Measurements from ENCODE around the gene EPN2.

Gene EPN2

DNA sequence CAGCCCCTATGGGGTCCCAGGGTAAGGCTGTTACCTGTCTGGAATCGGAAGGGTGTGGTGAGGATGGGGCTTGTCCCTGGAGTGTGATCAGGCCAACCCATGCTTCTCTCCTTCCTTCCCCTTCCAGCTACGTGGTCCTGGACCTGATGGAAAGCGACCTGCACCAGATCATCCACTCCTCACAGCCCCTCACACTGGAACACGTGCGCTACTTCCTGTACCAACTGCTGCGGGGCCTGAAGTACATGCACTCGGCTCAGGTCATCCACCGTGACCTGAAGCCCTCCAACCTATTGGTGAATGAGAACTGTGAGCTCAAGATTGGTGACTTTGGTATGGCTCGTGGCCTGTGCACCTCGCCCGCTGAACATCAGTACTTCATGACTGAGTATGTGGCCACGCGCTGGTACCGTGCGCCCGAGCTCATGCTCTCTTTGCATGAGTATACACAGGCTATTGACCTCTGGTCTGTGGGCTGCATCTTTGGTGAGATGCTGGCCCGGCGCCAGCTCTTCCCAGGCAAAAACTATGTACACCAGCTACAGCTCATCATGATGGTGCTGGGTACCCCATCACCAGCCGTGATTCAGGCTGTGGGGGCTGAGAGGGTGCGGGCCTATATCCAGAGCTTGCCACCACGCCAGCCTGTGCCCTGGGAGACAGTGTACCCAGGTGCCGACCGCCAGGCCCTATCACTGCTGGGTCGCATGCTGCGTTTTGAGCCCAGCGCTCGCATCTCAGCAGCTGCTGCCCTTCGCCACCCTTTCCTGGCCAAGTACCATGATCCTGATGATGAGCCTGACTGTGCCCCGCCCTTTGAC lies 143.5 kb downstream of the EPN2 start:
- no peak overlapping the region for H3K9ac ChIP-seq (ENCODE audit: low read length)
- no peak overlapping the region for H3K4me2 ChIP-seq (ENCODE audit: low read depth, low read length, poor library complexity, severe bottlenecking)
- no peaks in the 10 kb centered on the region for H4K20me1 ChIP-seq (ENCODE audit: low read depth, low read length)
- H2AFZ ChIP-seq (ENCODE audit: low read depth, low read length, severe bottlenecking): no peak overlapping the region
- H3K36me3 ChIP-seq (ENCODE audit: low read length): no peaks in the 10 kb centered on the region
- H3K79me2 ChIP-seq (ENCODE audit: insufficient read depth, low read length): peaks cover 5% of the 10 kb centered on the region; the same call in 1 of the 2 replicates
- H3K4me3 ChIP-seq (ENCODE audit: insufficient read depth, low read length, poor library complexity, severe bottlenecking): no peak overlapping the region
- TF ChIP-seq, protein P1, sequence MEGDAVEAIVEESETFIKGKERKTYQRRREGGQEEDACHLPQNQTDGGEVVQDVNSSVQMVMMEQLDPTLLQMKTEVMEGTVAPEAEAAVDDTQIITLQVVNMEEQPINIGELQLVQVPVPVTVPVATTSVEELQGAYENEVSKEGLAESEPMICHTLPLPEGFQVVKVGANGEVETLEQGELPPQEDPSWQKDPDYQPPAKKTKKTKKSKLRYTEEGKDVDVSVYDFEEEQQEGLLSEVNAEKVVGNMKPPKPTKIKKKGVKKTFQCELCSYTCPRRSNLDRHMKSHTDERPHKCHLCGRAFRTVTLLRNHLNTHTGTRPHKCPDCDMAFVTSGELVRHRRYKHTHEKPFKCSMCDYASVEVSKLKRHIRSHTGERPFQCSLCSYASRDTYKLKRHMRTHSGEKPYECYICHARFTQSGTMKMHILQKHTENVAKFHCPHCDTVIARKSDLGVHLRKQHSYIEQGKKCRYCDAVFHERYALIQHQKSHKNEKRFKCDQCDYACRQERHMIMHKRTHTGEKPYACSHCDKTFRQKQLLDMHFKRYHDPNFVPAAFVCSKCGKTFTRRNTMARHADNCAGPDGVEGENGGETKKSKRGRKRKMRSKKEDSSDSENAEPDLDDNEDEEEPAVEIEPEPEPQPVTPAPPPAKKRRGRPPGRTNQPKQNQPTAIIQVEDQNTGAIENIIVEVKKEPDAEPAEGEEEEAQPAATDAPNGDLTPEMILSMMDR (IDR thresholded peaks at IDR 0.05; ENCODE audit: insufficient read depth, low read length, poor library complexity, severe bottlenecking): no peak
- TF ChIP-seq EZH2phosphoT487 (conservative IDR thresholded peaks at IDR 0.05; ENCODE audit: low read length): no peak
- H3F3A ChIP-seq (ENCODE audit: insufficient read depth): no peaks in the 10 kb centered on the region; the same call in 1 of the 2 replicates
- H3K27ac ChIP-seq (ENCODE audit: low read depth, low read length): no peak overlapping the region
- no peaks in the 10 kb centered on the region for H3K27me3 ChIP-seq (ENCODE audit: low read length)
- no peaks in the 10 kb centered on the region for H3K9me2 ChIP-seq (replicated peaks; ENCODE audit: insufficient read depth, low read length)
- no peaks in the 10 kb centered on the region for H3K9me3 ChIP-seq (ENCODE audit: insufficient read depth, low read length)

DNA sequence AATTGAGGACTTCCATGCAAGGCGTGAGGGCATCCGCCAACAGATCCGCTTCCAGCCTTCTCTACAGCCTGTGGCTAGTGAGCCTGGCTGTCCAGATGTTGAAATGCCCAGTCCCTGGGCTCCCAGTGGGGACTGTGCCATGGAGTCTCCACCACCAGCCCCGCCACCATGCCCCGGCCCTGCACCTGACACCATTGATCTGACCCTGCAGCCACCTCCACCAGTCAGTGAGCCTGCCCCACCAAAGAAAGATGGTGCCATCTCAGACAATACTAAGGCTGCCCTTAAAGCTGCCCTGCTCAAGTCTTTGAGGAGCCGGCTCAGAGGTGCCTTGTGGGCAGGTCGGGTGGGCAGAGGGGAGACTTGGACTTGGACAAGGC lies 144.2 kb downstream of the EPN2 start:
- Histone ChIP-seq H3K9ac (ENCODE audit: low read length) (no peak overlapping the region), H3K79me2 (ENCODE audit: insufficient read depth, low read length) (peaks cover 5% of the 10 kb centered on the region; the same call in 1 of the 2 replicates), H4K20me1 (ENCODE audit: low read depth, low read length) (no peaks in the 10 kb centered on the region)

DNA sequence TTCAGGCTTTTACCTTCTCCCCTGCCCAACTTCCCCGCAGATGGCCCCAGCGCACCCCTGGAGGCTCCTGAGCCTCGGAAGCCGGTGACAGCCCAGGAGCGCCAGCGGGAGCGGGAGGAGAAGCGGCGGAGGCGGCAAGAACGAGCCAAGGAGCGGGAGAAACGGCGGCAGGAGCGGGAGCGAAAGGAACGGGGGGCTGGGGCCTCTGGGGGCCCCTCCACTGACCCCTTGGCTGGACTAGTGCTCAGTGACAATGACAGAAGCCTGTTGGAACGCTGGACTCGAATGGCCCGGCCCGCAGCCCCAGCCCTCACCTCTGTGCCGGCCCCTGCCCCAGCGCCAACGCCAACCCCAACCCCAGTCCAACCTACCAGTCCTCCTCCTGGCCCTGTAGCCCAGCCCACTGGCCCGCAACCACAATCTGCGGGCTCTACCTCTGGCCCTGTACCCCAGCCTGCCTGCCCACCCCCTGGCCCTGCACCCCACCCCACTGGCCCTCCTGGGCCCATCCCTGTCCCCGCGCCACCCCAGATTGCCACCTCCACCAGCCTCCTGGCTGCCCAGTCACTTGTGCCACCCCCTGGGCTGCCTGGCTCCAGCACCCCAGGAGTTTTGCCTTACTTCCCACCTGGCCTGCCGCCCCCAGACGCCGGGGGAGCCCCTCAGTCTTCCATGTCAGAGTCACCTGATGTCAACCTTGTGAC lies 144.7 kb downstream of the EPN2 start:
- Histone ChIP-seq H3K4me2 (ENCODE audit: low read depth, low read length, poor library complexity, severe bottlenecking) (no peak overlapping the region), H4K20me1 (ENCODE audit: low read depth, low read length) (no peaks in the 10 kb centered on the region), H3K36me3 (ENCODE audit: low read length) (no peaks in the 10 kb centered on the region), H3K79me2 (ENCODE audit: insufficient read depth, low read length) (peaks cover 5% of the 10 kb centered on the region; the same call in 1 of the 2 replicates), H2AFZ (ENCODE audit: low read depth, low read length, severe bottlenecking) (no peak overlapping the region), H3K9me3 (ENCODE audit: insufficient read depth, low read length) (no peaks in the 10 kb centered on the region), H3K4me3 (ENCODE audit: insufficient read depth, low read length, poor library complexity, severe bottlenecking) (no peak overlapping the region), H3K9me2 (replicated peaks; ENCODE audit: insufficient read depth, low read length) (no peaks in the 10 kb centered on the region), H3K27me3 (ENCODE audit: low read length) (no peaks in the 10 kb centered on the region), H3K9ac (ENCODE audit: low read length) (no peak overlapping the region), H3F3A (ENCODE audit: insufficient read depth) (no peaks in the 10 kb centered on the region; the same call in 1 of the 2 replicates), H3K27ac (ENCODE audit: low read depth, low read length) (no peak overlapping the region)
- TF ChIP-seq, protein P1 (IDR thresholded peaks at IDR 0.05; ENCODE audit: insufficient read depth, low read length, poor library complexity, severe bottlenecking): no peak
- TF ChIP-seq EZH2phosphoT487 (conservative IDR thresholded peaks at IDR 0.05; ENCODE audit: low read length): no peak

More for the DNA sequence above, 144.2 kb downstream of the EPN2 start:
- TF ChIP-seq, protein P1 (IDR thresholded peaks at IDR 0.05; ENCODE audit: insufficient read depth, low read length, poor library complexity, severe bottlenecking): no peak
- TF ChIP-seq EZH2phosphoT487 (conservative IDR thresholded peaks at IDR 0.05; ENCODE audit: low read length): no peak
- H3K4me3 ChIP-seq (ENCODE audit: insufficient read depth, low read length, poor library complexity, severe bottlenecking): no peak overlapping the region
- H3K9me2 ChIP-seq (replicated peaks; ENCODE audit: insufficient read depth, low read length): no peaks in the 10 kb centered on the region
- H3K27me3 ChIP-seq (ENCODE audit: low read length): no peaks in the 10 kb centered on the region
- no peak overlapping the region for H3K27ac ChIP-seq (ENCODE audit: low read depth, low read length)
- H3K9me3 ChIP-seq (ENCODE audit: insufficient read depth, low read length): no peaks in the 10 kb centered on the region
- no peaks in the 10 kb centered on the region for H3K36me3 ChIP-seq (ENCODE audit: low read length)
- no peak overlapping the region for H2AFZ ChIP-seq (ENCODE audit: low read depth, low read length, severe bottlenecking)
- H3F3A ChIP-seq (ENCODE audit: insufficient read depth): no peaks in the 10 kb centered on the region; the same call in 1 of the 2 replicates
- no peak overlapping the region for H3K4me2 ChIP-seq (ENCODE audit: low read depth, low read length, poor library complexity, severe bottlenecking)

Measured in SU-DHL-6 (cell line).